HL-60 (cell line): Measurements from ENCODE around the gene PIK3C3.

ENCODE experiments used
- GABPA ChIP-seq: IDR thresholded peaks from 2 replicates; pipeline ENCODE4 v1.6.1; 2012; ENCODE audit warnings: low read depth
- POLR2AphosphoS5 ChIP-seq: IDR thresholded peaks from 2 replicates; pipeline ENCODE4 v1.6.1; 2012; ENCODE audit warnings: low read depth
- SPI1 ChIP-seq: IDR thresholded peaks from 2 replicates; pipeline ENCODE4 v1.6.1; 2012; ENCODE audit warnings: low read depth, mild to moderate bottlenecking, borderline replicate concordance
- TF ChIP-seq, protein P1 (sequence below): IDR thresholded peaks from one replicate; pipeline ENCODE4 v1.5.1; 2011; ENCODE audit warnings: low read length, control low read depth, inconsistent platforms; ENCODE audit not compliant: insufficient read depth
- TF ChIP-seq, protein P2 (sequence below): IDR thresholded peaks from 2 replicates; pipeline ENCODE4 v1.6.1; 2012; ENCODE audit warnings: low read depth; ENCODE audit not compliant: insufficient replicate concordance

DNA sequence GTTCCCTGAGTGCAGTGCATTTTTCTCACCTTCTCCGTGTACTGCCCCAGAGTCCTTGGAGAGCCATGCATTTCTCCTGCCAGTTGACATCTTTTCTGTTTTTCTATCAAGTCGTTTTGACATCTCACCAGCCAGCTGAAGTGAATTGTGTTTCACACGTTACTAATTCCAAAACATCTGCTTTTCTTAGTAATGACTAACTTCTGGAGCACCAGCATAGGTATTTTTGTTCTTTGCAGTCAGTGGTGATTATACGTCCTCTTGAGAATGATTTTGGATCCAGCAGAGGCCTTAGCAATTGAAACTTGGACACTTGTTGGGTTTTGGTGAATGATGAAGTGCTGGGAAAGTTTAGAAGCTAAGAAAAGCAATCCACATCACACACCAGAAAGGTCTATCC, 112.5 kb downstream of the PIK3C3 start:
- no peak for TF ChIP-seq POLR2AphosphoS5
- TF ChIP-seq, protein P1, sequence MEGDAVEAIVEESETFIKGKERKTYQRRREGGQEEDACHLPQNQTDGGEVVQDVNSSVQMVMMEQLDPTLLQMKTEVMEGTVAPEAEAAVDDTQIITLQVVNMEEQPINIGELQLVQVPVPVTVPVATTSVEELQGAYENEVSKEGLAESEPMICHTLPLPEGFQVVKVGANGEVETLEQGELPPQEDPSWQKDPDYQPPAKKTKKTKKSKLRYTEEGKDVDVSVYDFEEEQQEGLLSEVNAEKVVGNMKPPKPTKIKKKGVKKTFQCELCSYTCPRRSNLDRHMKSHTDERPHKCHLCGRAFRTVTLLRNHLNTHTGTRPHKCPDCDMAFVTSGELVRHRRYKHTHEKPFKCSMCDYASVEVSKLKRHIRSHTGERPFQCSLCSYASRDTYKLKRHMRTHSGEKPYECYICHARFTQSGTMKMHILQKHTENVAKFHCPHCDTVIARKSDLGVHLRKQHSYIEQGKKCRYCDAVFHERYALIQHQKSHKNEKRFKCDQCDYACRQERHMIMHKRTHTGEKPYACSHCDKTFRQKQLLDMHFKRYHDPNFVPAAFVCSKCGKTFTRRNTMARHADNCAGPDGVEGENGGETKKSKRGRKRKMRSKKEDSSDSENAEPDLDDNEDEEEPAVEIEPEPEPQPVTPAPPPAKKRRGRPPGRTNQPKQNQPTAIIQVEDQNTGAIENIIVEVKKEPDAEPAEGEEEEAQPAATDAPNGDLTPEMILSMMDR: no peak
- TF ChIP-seq SPI1: no peak
- no peak for TF ChIP-seq GABPA
- TF ChIP-seq, protein P2, sequence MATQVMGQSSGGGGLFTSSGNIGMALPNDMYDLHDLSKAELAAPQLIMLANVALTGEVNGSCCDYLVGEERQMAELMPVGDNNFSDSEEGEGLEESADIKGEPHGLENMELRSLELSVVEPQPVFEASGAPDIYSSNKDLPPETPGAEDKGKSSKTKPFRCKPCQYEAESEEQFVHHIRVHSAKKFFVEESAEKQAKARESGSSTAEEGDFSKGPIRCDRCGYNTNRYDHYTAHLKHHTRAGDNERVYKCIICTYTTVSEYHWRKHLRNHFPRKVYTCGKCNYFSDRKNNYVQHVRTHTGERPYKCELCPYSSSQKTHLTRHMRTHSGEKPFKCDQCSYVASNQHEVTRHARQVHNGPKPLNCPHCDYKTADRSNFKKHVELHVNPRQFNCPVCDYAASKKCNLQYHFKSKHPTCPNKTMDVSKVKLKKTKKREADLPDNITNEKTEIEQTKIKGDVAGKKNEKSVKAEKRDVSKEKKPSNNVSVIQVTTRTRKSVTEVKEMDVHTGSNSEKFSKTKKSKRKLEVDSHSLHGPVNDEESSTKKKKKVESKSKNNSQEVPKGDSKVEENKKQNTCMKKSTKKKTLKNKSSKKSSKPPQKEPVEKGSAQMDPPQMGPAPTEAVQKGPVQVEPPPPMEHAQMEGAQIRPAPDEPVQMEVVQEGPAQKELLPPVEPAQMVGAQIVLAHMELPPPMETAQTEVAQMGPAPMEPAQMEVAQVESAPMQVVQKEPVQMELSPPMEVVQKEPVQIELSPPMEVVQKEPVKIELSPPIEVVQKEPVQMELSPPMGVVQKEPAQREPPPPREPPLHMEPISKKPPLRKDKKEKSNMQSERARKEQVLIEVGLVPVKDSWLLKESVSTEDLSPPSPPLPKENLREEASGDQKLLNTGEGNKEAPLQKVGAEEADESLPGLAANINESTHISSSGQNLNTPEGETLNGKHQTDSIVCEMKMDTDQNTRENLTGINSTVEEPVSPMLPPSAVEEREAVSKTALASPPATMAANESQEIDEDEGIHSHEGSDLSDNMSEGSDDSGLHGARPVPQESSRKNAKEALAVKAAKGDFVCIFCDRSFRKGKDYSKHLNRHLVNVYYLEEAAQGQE: no peak
